Measurements from ENCODE around the gene MLPH. TPM values are rescaled to one million over a fixed set of nuclear protein-coding genes. Genes with fewer than 3 reads are reported as not detected.

Gene MLPH
- total RNA-seq, 1 donor from 2014 or later: 88.9 TPM

DNA sequence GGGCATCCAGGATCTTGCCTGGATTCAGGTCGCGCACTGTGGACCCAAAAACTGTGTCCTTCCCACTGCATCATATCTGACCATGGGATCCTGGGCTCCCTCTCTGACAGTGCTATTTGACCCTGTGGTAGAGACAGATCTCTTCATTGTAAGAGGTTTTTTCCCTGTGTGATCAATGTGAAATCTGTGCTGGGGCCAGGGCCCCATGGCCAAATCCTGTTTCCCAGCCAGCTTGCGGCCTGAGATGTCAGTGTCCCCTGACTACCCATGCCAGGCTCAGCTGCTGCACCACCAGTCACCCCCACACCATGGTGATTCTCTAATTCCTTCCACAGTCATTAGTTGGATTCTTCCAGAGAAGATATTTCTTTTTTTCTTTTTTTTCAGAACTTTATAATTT is 82.8 kb downstream of the MLPH start:
- intact Hi-C loops (cut with micrococcal nuclease): loop anchor here (10.0 kb wide), 1 partner anchor 55 kb away; no protein-coding TSS in a partner anchor

DNA sequence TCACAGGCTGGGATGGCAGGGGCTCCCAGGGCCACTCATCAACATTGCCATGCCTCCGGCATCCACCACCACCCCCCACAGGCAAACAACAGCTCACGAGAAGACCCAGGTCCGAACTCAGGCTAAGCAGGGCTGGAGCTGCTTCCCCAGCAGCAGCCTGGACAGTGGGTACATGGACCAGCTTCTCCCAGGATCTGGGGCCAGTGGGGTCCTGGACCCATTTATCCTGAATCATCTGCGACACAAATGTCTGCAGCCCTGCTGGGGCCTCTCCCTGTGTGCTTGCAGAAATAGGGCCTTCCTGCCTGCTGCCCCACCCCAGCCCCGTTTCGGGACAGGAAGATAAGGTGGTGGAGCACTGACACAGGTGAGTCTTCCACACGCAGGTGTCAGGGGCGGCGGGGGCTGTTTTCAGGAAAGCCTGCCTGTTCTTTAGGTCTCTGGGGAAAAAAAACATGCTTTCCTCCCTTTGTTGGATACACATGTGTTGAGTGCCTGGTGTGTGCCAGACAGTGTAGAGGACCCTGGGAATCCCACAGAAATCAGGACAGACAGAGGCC is 83.8 kb downstream of the MLPH start:
- intact Hi-C loops (cut with micrococcal nuclease): loop anchor here (10.0 kb wide), 1 partner anchor 56 kb away; no protein-coding TSS in a partner anchor
- ATAC-seq (no peak), DNase-seq (no peak)

More for the DNA sequence above, 82.8 kb downstream of the MLPH start:
- no peak for DNase-seq
- ATAC-seq: no peak

DNA sequence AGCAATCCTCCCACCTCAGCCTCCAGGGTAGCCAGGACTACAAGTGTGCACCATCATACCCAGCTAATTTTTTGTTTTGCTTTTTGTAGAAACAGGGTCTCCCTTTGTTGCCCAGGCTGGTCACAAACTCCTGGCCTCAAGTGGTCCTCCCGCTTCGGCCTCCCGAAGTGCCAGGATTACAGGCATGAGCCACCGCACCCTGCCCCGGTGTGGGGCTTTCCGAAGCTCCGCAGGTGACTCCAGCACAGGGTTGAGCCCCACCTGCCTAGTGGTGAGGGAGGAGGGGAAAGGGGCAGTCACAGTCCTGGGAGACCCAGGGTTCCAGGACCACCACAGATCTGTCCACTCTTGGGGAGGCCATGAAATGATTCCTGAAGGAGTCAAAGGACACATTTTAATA is 84.5 kb downstream of the MLPH start:
- DNase-seq (no peak), ATAC-seq (peak; percentile 2)
- intact Hi-C loops (cut with micrococcal nuclease): loop anchor here (10.0 kb wide), 1 partner anchor 57 kb away; no protein-coding TSS in a partner anchor

DNA sequence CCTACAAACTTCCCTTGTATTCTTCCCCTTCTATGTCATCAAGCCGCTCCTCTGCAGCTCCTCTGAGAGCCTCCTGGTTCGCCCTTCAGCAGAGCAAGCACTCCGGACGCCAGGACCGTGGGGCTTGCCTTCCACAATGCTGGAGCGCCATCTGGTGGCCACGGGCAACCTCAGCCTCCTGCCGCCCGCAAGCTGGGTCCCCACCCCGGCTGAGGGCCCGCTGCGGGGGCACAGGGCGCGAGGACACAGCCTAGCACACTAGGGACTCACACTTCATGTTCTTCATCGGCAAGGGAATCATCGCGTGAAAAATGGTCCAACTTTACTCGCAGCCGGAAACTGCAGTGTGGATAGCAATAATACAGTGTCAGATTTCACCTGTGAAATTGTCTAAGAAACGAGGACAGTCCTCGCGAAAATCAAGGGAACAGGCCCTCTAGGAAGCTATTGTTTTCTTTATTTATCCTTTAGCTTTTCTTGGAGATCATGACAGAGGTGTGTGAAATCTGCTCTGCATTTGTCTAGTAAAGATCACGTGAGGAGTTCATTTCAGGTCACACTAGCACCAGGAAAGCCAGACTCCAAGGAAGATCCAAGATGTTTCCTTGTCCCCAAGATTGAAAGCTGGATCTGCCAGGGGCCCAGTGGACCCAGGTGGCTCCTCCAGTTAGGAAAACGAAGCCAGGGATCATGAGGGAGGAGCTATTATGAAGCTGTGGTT is 85.1 kb downstream of the MLPH start:
- peak; percentile 93 for ATAC-seq

DNA sequence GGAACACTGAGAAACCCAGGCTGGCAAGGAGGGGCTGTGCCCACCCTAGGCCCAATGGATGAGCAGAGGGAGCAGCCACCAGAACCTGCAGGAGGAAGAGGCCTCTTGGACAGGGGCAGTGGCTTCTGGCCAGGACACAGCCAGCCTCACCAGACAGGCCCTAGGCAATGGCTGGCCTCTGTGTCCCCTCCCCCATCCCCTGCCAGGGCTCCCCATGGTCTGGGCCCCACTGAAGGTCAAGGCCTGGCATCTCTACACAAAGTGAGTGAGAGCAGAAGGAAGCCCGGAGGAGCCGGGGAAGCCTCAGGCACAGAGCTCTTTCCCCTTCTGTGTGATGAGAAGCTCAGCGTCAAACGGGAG is 85.7 kb downstream of the MLPH start:
- intact Hi-C loops (cut with micrococcal nuclease): loop anchor here (10.0 kb wide), 1 partner anchor 58 kb away; no protein-coding TSS in a partner anchor
- ATAC-seq (peak; percentile 6), DNase-seq (no peak)

More for the DNA sequence above, 85.1 kb downstream of the MLPH start:
- DNase-seq: peak; percentile 94
- intact Hi-C loops (cut with micrococcal nuclease): loop anchor here (10.0 kb wide), 1 partner anchor 57 kb away; no protein-coding TSS in a partner anchor

GRCh38 chr2:237573721-237574415 is 86.8 kb downstream of the MLPH start:
- ATAC-seq: no peak
- intact Hi-C loops (cut with micrococcal nuclease): loop anchor here (10.0 kb wide), 1 partner anchor 59 kb away; no protein-coding TSS in a partner anchor

DNA sequence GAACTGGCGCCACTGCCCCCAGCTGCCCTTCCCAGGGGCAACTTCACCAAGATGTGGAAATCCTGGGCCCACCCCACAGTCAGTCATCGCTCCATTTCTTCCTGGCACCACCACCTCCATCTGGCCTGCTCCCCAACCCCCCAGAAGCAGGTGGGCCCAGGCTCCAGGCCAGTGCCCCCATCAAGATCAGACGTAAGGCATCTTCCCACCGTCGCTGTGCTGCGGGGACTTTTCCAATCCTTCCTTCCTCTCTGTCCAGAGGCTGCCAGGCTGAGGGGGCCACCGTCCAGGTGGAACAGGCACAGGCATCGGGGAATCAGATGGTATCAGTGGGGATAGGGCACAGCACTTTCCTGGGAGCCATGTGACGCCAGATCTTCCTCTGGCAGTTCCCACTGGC is 87.4 kb downstream of the MLPH start:
- DNase-seq (no peak), ATAC-seq (no peak)
- intact Hi-C loops (cut with micrococcal nuclease): loop anchor here (10.0 kb wide), 1 partner anchor 60 kb away; no protein-coding TSS in a partner anchor

More at GRCh38 chr2:237573721-237574415, 86.8 kb downstream of the MLPH start:
- DNase-seq: no peak

DNA sequence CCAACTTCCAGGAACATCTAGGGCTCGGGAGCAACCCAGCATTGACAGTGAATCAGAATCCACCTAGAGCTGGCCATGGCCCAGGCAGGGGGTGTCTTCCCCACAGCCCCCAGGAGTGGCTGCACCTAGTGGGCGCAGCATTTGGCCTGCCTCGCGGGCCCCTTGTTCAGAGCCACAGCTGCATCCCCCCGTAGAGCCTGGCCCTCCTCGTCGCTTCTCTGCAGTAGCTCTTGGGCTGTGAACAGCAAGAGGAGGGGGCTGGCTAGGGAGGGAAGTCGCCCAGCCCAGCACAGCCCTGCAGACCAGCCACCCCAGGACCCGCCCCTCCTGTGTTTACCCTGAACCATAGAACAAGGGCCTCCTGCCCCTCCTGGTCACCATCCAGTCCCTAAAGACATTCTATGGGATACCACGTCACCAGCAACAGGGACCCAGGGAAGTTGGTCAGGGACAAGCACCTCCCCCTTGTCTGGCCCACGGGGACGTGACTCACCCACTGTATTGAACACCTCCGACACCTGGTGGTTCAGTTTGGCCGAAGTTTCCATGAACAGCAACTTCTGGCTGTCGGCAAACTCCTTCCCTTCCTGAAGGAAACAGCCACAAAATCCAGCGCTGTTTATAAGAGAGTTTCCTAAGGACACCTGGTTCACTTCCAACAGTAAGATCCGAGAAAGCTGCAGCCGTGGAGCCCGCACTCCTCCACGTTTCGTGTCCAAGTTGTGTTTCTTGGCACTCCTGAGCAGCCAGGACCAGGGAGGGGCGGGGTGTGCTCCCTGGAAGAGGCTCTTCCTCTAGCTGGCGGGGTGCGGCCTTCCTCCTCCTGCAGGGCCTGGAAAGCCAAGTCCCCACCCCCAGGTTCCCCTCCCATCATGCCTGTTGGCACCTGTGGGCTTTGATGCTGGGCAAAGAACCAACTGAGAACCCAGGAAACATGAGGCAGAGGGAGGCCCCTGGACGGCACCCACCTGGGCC is 88.1 kb downstream of the MLPH start:
- peak; percentile 8 for ATAC-seq
- intact Hi-C loops (cut with micrococcal nuclease): loop anchor here (10.0 kb wide), 1 partner anchor 60 kb away; no protein-coding TSS in a partner anchor
- peak; percentile 54 for DNase-seq

DNA sequence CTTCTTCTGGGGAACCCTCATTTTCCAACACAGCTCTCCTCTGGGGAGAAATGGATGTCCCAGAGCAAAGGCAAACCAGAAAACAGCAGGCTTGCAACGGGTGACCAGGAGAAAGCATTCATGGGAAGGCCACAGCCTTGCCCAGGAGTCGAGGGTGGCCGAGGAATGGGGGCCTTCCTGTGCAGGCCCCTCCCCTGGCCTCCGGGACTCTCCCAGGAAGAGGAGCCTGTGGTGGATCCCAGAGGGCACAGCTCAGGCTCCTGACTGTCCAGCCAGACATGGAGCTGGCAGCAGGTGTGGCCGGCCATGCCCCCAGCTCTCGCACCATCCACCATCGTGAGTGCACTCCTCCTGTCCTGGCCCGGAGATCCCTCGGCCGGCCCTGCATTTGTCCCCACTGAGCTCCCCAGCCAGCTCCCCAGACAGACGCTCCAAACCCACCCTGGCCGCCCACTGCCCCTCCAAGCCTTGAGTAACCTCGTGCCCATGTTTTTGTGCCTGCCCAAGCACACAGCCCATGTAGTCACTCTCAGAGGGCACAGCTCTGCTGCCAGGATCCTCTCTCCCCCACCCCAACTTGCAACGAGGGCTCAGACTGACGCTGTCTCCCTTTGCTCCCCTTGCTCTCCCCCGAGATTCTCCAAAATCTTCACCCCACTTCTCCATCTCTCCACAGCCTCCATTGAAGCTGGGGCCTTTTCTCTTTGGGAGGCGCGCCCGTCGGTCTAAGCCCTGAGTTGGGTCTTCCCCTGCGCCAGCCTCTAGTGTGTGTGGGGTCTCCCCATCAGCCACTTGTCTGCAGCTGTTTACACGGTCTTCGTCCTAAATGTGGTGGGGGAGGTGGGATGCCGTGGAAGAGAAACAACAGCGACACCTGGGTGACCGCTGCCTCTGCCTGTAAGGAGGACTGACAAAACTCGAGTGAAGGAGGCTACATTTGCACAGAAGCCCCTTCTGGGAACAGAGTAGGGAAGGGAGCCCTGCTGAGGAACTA is 89.1 kb downstream of the MLPH start:
- intact Hi-C loops (cut with micrococcal nuclease): loop anchor here (10.0 kb wide), 1 partner anchor 61 kb away; no protein-coding TSS in a partner anchor
- no peak for DNase-seq

GRCh38 chr2:237576974-237577373 is 89.9 kb downstream of the MLPH start:
- ATAC-seq: no peak
- intact Hi-C loops (cut with micrococcal nuclease): loop anchor here (10.0 kb wide), 1 partner anchor 62 kb away; no protein-coding TSS in a partner anchor
- DNase-seq: no peak

More for the DNA sequence above, 89.1 kb downstream of the MLPH start:
- ATAC-seq: no peak

- no peak for DNase-seq
- intact Hi-C loops (cut with micrococcal nuclease): loop anchor here (10.0 kb wide), 1 partner anchor 63 kb away; no protein-coding TSS in a partner anchor
- ATAC-seq: no peak
Measured at GRCh38 chr2:237577458-237577857, 90.4 kb downstream of the MLPH start.

- no peak for ATAC-seq
- DNase-seq: no peak
- intact Hi-C loops (cut with micrococcal nuclease): loop anchor here (10.0 kb wide), 1 partner anchor 63 kb away; no protein-coding TSS in a partner anchor
Measured at GRCh38 chr2:237577956-237578870, 91.2 kb downstream of the MLPH start.

DNA sequence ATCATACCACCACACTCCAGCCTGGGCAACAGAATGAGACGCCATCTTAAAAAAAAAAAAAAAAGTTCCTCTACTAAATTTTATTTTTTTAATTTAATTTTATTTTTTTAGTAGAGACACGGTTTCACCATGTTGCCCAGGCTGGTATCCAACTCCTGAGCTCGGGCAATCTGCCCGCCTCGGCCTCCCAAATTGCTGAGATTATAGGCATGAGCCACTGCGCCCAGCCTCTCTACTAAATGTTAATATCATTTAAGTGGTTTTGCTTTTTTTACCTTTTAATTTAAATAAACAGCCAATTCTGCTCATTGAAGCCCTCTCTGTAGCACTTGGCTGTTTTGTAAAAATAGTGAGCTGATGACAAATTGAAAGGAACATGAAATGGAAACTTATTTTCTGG is 94.3 kb downstream of the MLPH start:
- no peak for ATAC-seq
- intact Hi-C loops (cut with micrococcal nuclease): loop anchor here (5.0 kb wide), 1 partner anchor 161 kb away; no protein-coding TSS in a partner anchor

GRCh38 chr2:237581751-237582746 is 95.0 kb downstream of the MLPH start:
- intact Hi-C loops (cut with micrococcal nuclease): loop anchor here (5.0 kb wide), 1 partner anchor 160 kb away; no protein-coding TSS in a partner anchor
- DNase-seq: peak; percentile 89
- ATAC-seq: peak; percentile 94

More for the DNA sequence above, 94.3 kb downstream of the MLPH start:
- no peak for DNase-seq
